SK-N-MC (cell line): ENCODE measurements around the gene UBA6.

Experiments used
- EZH2 ChIP-seq: fragments of 200-600 bp; sonication (generic); IDR thresholded peaks from one replicate; pipeline ENCODE4 v1.6.1; 2017; ENCODE audit warnings: antibody characterized with exemption
- FOXP2 ChIP-seq: optimal IDR thresholded peaks from 2 replicates; pipeline ENCODE3; 2011; ENCODE audit warnings: mild to moderate bottlenecking, moderate library complexity; ENCODE audit not compliant: insufficient read depth; ENCODE audit errors: extremely low read length, control extremely low read depth
- POLR2AphosphoS5 ChIP-seq: IDR thresholded peaks from 2 replicates; pipeline ENCODE4 v1.6.1; 2012; ENCODE audit warnings: mild to moderate bottlenecking, low read depth, low read length, borderline replicate concordance

- TF ChIP-seq EZH2 (no peak), POLR2AphosphoS5 (no peak), FOXP2 (no peak)
Measured at GRCh38 chr4:67632492-67632891, 68.5 kb downstream of the UBA6 start.
